Islet of Langerhans (tissue), 1 donor: ENCODE results near the gene DHRSX.

ENCODE experiments used
- FAIRE-seq: peaks from one replicate; lab custom pipeline; 2011; peaks lifted over from hg19 to GRCh38; lab: Jason Lieb, UNC

Gene DHRSX

DNA sequence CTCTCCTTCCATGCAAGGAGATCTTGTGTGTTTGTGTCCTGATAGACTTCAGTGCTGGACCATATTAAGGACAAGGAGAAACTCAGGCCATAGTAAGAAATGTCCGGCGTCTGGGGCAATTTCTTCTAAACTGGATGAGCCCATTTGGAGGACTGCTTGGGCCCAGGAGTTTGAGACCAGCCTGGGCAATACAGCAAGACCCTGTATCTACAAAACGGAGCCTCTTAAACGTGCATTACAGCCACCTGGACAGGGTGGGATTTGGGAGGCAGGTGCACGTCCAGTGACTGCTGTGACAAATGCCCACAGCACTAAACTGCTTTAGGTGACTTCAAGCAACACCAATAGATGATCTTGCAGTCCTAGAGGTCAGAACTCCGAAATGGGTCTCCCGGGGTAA is 311.9 kb downstream of the DHRSX start:
- no peak for FAIRE-seq

DNA sequence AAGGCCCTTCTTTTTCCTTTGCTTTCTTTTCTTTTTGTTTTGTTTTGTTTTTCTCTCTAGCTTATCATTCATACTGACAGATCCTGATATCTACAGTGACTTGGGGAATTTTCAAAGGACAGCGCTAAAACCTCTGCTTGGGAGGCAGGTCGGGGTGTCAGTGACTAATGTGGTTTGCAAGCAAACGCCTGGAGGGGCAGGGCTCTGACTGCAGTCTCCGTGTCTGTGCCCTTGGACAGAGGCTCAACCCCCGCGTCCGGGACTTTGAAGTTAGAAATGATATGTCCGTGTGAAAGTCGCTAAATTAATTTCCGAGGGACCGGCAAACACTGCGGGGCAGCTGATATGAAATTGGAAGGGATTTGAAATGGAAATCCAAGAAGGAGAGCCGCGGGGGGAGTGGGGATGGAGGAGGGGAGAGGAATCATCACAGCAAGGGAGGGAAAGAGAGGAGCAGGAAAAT is 312.4 kb downstream of the DHRSX start:
- FAIRE-seq: no peak

GRCh38 chrX:2187352-2188115 is 313.2 kb downstream of the DHRSX start:
- no peak for FAIRE-seq

DNA sequence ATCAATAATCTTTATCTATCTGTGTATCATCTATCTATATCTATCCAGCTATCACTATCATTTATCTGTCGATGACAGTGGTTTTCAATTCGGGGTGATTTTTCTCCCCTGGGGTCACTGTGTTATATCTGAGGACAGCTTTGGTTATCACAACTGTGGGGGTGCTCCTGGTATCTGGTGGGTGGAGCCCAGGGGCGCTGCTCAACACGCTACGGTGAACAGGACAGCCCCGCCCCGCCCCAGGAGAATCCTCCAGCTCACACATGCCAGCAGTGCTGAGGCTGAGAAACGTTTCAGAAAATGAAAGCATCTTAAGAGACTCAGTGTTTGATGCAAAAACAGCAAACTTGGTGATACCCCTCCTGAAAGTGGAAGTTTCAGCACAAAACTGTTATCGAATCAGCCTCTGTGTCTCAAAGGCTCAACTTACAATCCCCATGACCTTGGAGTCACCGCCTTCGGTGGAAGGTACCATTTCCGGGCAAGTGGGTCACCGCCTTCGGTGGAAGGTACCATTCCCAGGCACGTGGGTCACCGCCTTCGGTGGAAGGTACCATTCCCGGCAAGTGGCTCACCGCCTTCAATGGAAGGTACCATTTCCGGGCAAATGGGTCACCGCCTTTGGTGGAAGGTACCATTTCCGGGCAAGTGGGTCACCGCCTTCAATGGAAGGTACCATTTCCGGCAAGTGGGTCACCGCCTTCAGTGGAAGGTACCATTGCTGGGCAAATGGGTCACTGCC is 315.3 kb downstream of the DHRSX start:
- FAIRE-seq: no peak

DNA sequence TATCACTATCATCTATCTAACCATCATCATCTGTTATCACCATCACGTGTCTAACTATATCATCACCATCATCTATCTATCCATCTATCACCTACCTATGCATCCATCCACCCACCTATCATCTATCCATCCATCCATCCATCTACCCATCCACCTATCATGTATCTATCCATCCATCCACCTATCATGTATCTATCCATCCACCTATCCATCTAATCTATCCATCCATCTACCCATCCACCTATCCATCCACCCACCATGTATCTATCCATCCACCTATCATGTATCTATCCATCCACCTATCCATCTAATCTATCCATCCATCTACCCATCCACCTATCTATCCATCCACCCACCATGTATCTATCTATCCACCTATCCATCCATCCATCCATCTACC is 316.7 kb downstream of the DHRSX start:
- no peak for FAIRE-seq

- FAIRE-seq: no peak
These were observed 317.5 kb downstream of the DHRSX start for GRCh38 chrX:2183193-2183725.

DNA sequence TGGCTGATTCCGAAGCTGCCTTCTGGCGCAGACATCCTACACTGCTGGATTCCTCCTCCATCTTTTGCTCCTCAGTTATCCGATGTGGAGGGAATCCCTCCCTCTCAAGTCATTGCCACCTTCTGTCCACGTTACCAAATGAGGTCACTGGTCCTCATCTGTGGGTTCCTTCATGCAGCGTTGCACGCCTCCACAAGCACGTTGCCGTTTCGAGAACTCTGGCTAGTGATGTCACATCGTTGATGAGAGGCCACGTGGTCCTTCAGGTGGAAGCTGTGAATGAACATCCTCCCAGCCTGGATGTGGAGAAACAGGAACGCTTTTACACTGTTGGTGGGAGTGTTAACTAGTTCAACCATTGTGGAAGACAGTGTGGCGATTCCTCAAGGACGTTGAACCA is 323.2 kb downstream of the DHRSX start:
- no peak for FAIRE-seq

DNA sequence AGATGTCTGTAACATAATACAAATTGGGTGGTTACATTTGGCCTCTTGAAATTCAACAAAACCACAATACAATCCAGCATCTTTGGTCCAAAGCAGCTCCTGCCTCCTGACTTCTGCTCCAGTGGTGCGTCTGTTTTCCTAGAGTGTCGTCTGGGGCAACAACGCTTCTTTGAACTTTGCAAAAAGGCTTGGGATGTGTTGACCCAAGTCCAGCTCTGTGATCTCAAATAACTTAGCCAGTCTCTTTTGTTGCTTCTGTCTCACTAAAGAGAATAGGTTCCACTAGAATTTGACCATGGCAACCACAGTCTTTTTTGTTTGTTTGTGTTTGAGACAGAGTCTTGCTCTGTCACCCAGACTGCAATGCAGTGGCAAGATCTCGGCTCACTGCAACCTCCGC is 324.0 kb downstream of the DHRSX start:
- FAIRE-seq: no peak

DNA sequence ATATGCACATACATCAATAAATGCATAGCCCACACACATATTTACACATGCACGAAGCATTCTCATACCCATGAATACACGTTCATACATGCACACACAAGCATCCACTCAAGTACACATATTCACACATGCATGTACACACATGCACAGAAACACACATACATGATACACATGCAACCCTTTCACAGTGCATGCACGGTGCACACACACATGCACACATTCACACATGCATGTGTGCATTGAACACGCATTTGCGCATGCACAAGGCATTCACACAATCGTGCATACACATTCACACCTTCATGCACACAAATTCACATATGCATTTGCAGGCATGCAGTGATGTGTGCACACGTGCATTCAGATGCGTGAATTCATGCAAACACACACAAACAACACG is 324.5 kb downstream of the DHRSX start:
- FAIRE-seq: no peak

GRCh38 chrX:2172359-2172758 is 328.4 kb downstream of the DHRSX start:
- no peak for FAIRE-seq
